A172 (cell line): Measurements from ENCODE around the gene MSX1. TPM values are rescaled to one million over a fixed set of nuclear protein-coding genes. Genes with fewer than 3 reads are reported as not detected.
"Not testable (repeated sequence)": the region's sequence is repeated elsewhere in the genome, so short reads cannot be mapped to it uniquely, and the experiment has no call there.

Experiments
- DNase-seq: peaks from one replicate; pipeline ENCODE4 v3.0.0-alpha.2; 2015; ENCODE audit warnings: low spot score
- total RNA-seq: library from RNA; depleted of rRNA; stranded (reverse); fragments of >200 nt; shearing (Covaris generic); gene quantifications from 2 replicates; pipeline ENCODE4 v1.2.3, GENCODE V29; 2014; rRNA removed

The MSX1 gene
- 6.0 and 9.9 TPM in 2 replicates for total RNA-seq

- DNase-seq, result peak; percentile 66
These were observed at the start of gene MSX1 for GRCh38 chr4:4859325-4859798. Gene MSX1, plus strand, starts transcription at chr4:4859665. Its CDS starts 235 bp downstream, at chr4:4859900.

DNA sequence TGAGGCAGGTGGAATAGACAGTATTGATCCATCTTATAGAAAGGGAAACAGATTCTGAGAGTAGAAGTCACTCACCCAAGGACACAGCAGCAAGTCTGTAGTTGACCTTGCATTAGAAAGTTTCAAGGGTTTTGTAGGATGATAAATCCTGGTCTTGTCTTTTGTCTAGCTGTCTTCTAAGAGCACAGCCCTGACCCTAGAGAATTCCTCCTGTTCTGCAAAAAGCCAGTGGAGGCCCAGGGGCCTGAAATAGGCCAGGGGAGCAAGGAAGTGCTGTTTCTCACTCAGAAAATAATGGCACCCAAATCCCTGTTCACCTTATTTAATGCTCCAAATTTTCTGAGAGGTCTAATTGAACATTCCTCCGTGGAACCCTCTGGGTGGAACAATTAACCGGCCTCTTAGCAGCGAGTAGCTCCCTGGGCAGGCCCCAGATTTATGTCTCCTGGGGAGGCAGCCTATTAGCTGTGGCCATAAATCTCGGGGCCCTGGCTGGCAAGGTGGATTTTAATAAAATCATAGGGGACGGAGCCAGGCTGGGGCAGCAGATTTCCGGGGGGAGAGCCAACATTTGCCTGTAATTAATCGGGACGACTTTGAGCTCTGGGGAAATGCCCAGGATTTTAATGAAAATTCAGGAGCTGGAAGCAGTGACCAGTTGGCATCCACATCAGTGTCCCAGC, 49.2 kb upstream of the MSX1 start:
- DNase-seq, result no peak

DNA sequence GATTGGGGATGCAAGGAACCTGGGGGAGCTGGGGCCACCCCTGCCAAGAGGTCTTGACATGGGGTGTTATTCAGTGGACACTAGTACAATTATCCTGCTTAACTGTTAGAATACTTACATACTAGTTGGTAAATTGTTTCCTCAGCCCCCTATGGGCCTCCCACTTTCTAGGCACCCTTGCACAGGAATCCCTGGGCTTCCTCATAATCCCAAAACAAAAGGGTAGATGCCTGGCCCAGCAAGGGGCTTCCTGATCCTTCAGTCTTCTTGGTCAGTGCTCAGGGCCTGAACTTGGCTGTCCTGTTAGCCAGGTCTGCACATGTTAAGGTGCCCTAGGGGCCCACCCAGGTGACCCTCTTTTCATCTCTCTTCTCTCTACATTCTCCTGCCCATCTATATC, 48.7 kb upstream of the MSX1 start:
- DNase-seq, result no peak

DNA sequence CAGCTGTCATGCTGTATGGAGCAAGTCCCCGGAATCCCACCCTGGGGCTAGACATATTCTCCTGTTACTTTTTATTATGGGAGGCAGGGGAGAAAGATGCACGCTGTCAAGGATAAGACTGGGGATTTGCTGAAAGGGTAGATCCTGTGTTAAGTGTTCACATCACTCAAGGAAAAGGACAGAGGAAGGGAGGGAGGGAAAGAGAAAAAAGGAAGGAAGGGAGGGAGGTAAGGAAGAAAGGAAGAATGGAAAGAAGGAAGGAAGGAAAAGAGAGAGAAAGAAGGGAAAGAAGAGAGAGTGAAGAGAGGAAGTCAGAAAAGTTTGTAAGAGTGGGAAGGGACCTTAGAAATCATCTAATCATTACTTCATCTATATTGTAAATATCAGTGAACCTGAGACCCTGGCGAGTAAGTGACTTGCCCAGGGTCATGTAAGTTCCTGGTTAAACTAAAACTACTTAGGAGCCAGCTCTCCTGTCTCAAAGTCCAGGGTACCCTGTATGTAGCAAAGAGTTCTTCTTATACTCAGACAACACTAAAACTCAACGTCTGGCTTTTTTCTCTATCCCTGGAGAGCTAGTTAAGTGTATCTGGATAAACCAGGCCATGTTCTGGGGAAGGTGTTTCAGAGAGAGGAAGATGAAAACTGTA, 47.2 kb upstream of the MSX1 start:
- DNase-seq, result no peak

DNA sequence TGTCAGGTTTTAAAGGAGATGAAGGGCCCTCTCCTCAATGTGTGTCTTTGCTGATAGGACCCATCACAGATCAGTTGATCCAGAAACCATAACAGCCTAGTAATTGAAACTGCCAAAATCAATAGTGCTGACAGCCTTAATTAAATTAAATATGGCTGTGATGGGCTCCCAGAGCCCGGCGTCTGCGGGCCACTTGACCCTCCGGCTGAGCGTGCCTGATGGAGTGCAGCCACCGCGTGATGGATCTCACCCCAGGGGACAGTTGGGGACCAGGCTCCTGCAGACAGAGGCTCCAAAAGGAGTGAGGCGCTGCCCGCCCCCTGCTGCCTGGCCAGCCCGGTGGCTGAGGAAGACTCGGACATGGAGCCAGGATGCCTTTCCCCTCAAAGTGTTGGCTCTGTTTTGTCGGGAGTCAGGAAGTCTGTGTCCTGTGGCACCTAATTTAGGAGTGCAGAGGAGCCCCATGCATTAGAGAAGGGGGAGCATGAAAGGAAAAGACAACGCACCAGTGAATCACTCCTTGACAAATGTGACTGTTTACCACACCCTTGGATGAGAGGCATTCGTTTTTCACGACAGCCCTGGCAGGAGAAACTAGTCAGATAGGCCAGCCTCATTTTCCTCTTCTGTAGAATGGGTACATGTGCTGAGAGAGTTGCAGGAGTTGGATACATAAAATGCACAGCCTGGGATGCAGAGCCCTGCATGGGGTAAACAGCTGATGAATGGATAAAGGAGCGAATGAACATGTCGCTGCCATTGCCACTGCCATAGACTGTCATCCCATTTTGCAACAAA, 40.9 kb upstream of the MSX1 start:
- DNase-seq, result no peak

- no peak for DNase-seq
These were observed 40.3 kb upstream of the MSX1 start for GRCh38 chr4:4819213-4819606.

DNA sequence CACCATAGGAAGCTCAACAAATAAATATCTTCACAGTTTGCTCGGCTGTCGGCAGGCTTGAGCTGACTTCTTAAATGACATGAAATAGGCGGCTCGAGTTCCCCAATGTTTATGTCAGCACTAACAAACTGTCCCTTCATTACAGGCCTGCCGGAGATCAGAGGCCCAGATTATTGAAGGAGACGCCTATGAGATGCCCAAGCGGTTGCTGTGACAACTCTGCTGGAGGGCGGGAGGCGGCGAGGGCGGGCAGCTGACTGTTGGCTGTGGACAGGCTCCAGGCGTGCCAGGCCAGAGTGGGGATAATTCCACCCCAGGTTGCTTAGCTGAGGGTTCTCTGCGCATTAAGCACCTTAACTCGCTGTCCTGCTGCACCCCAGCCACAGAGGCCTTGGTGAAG, 39.2 kb upstream of the MSX1 start:
- DNase-seq, result no peak

GRCh38 chr4:4820739-4821138, 38.7 kb upstream of the MSX1 start:
- no peak for DNase-seq

DNA sequence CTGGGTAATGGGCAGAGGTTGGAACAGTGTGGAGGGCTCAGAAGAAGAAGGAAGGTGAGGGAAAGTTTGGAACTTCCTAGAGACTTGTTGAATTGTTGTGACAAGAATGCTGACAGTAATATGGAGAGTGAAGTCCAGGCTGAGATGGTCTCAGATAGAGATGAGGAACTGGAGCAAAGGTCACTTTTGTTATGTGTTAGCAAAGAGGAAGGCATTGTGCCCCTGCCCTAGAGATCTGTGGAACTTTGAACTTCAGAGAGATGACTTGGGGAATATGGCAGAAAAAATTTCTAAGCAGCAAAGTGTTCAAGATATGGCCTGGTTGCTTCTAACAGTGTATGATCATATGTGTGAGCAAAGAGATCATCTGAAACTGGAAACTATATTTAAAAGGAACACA, 37.9 kb upstream of the MSX1 start:
- no peak for DNase-seq

- DNase-seq, result not testable (repeated sequence)
These were observed 37.2 kb upstream of the MSX1 start for GRCh38 chr4:4822286-4822685.

GRCh38 chr4:4823621-4824162, 35.8 kb upstream of the MSX1 start:
- no peak for DNase-seq

DNA sequence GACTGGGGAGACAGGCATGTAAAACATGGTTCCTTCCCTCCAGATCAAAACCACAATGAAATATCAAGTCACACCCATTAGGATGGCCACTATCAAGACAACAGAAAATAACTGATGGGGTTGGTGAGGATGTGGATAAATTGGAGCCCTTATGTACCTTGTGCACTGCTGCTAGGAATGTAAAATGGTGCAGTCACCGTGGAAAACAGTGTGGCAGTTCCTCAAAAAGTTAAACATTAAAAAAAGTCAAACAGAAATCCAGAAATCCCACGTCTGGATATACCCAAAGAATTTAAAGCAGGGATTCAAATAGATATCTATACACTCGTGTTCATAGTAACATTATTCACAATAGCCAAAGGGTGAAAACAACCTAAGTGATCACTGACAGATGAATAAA, 35.2 kb upstream of the MSX1 start:
- no peak for DNase-seq

- no peak for DNase-seq
These were observed 34.0 kb upstream of the MSX1 start for GRCh38 chr4:4825431-4825830.

DNA sequence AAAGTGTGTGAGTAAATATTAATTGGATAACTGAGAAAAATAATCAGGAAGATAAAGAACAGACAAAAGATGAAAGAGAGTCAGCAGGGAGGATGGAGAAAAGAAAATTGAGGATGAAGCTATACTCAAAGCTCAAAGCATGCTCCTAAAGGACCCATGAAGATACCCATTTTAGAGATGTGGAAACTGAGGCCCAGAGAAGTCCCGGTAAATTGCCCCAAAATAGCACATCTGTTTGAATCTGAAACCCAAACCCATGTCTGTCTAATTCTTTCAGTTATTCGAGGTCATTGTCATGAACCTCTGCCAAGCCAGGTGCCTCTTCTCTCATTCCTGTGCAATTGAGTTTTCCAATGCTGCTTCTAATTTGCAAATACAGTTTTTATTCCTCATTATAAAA, 29.6 kb upstream of the MSX1 start:
- no peak for DNase-seq

DNA sequence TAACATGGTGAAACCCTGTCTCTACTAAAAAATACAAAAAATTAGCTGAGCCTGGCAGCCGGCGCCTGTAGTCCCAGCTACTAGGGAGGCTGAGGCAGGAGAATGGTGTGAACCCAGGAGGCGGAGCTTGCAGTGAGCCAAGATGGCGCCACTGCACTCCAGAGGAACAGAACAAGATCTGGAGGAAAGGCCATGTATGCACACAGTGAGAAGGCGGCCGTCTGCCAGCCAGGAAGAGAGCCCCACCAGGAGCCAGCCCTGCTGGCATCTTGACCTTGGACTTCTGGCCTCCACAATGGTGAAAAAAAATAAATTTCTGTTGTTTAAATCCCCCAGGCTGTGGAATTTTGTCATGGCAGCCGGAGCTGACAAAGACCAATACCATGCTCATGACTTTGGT, 28.2 kb upstream of the MSX1 start:
- DNase-seq, result no peak

GRCh38 chr4:4831825-4832224, 27.6 kb upstream of the MSX1 start:
- DNase-seq, result no peak

DNA sequence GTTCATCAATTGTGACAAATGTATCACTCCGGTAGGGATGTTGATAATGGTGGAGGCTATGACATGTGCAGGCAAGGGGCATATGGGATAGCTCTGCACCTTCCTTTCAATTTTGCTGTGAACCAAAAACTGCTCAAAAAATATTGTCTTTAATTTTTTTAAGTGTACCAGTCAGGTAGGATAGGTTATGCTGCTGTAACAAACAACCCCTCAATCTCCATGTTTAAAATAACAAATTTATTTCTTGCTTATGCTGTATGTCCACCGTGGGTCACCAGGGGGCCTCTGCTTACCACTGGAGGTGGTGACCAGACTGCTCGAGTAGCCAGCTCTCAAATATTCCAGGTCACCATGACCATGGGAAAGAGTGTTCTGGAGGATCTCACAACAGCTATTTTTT, 23.4 kb upstream of the MSX1 start:
- no peak for DNase-seq

GRCh38 chr4:4837316-4837715, 22.1 kb upstream of the MSX1 start:
- DNase-seq, result no peak

GRCh38 chr4:4838051-4838935, 21.2 kb upstream of the MSX1 start:
- no peak for DNase-seq

GRCh38 chr4:4838936-4839810, 20.3 kb upstream of the MSX1 start:
- DNase-seq, result no peak
